ENCODE data around the gene SORCS2. TPM values are rescaled to one million over a fixed set of nuclear protein-coding genes. Genes with fewer than 3 reads are reported as not detected.

SORCS2 gene
- total and polyA plus RNA-seq, 2 of the 4 experiments (the other 2 are of a cell fraction), result 0.36 to 0.62 TPM

DNA sequence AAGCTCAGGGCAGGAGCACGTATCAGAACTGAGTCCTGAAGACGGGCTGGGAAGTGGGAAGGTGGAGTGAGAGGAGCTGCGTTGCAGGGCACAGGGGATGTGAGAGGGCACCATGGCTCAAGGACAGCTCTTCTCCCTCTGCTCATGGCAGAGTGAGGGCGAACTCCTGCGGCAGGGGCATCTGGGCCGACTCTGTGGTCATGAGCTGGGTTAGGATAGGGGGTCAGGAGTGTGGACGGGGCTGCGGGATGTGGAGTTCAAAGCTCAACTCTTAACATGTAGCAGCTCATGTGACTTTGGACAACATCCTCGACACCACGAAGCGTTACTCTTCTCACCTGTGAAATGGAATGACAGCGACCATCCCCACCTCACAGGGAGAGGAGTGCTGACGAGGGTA lies 19.4 kb upstream of the SORCS2 start:
- Histone ChIP-seq H3K4me1 (ENCODE audit: control insufficient read depth, insufficient read depth, low read length) (no peaks in the 10 kb centered on the region), H3K27ac (ENCODE audit: insufficient read depth, low read length) (no peak overlapping the region), H3K27me3 (ENCODE audit: control insufficient read depth, insufficient read depth, low read length) (peaks cover 32% of the 10 kb centered on the region), H3K79me1 (ENCODE audit: low read depth in 1 of 2, low read length in 2 of 2) (no peaks in the 10 kb centered on the region), H4K20me1 (ENCODE audit: insufficient read depth, low read length) (no peaks in the 10 kb centered on the region), H3K56ac (ENCODE audit: extremely low read depth, insufficient read depth, low read length) (no peak overlapping the region), H3K14ac (replicated peaks; ENCODE audit: low read depth, low read length) (no peak overlapping the region), H3K36me3 (ENCODE audit: control insufficient read depth, insufficient read depth, low read length) (no peaks in the 10 kb centered on the region), H2BK20ac (ENCODE audit: low read depth, low read length) (no peak overlapping the region), H2BK5ac (ENCODE audit: low read depth, low read length, poor library complexity, severe bottlenecking) (no peak overlapping the region), H3K23ac (ENCODE audit: low read depth, low read length) (no peak overlapping the region), H4K91ac (ENCODE audit: insufficient read depth, low read depth, low read length) (no peak overlapping the region), H4K8ac (ENCODE audit: low read depth in 2 of 2, low read length in 2 of 2) (no peak overlapping the region), H3K4me3 (ENCODE audit: insufficient read depth, low read depth, low read length) (no peak overlapping the region), H2AK5ac (ENCODE audit: low read depth, low read length) (no peak overlapping the region), H3K4me2 (ENCODE audit: low read depth, low read length) (no peak overlapping the region), H3K18ac (ENCODE audit: low read depth, low read length) (no peak overlapping the region), H2AK9ac (replicated peaks; ENCODE audit: low read depth, low read length, poor library complexity) (no peak overlapping the region), H4K5ac (ENCODE audit: low read depth, low read length) (no peak overlapping the region), H2BK15ac (ENCODE audit: low read depth, low read length) (no peak overlapping the region), H2BK120ac (ENCODE audit: low read depth, low read length) (no peak overlapping the region), H3K9ac (ENCODE audit: low read depth, low read length) (no peak overlapping the region), H2AFZ (replicated peaks; ENCODE audit: low read length, poor library complexity) (no peak overlapping the region), H3K4ac (ENCODE audit: low read depth, low read length) (no peak overlapping the region), H3K9me1 (ENCODE audit: insufficient read depth, low read length) (no peaks in the 10 kb centered on the region), H3K9me3 (ENCODE audit: control insufficient read depth, insufficient read depth, low read length) (no peaks in the 10 kb centered on the region)
- no TSS peak for BruUV-seq (replicated peaks)
- DNase-seq (no peak), ATAC-seq (ENCODE audit: low read depth) (no peak)
- dilution Hi-C loops (cut with HindIII; ENCODE audit: low sequenced_read_pairs, unreplicated experiment), result no loop called here
- intact Hi-C loops (cut with micrococcal nuclease), result no loop called here
- no CpG with 5 or more reads among the region's 13 CpGs for WGBS, 2 experiments (ENCODE audit: extremely low coverage in 2 of 2, insufficient read length in 1 of 2)
- POLR2A ChIA-PET (ENCODE audit: unreplicated experiment), result no interaction called here
- TF ChIP-seq FOS (IDR thresholded peaks at IDR 0.05; ENCODE audit: low read depth, low read length) (no peak), MXI1 (IDR thresholded peaks at IDR 0.05; ENCODE audit: borderline replicate concordance, low read depth, low read length) (no peak)
- TF ChIP-seq, protein P1, sequence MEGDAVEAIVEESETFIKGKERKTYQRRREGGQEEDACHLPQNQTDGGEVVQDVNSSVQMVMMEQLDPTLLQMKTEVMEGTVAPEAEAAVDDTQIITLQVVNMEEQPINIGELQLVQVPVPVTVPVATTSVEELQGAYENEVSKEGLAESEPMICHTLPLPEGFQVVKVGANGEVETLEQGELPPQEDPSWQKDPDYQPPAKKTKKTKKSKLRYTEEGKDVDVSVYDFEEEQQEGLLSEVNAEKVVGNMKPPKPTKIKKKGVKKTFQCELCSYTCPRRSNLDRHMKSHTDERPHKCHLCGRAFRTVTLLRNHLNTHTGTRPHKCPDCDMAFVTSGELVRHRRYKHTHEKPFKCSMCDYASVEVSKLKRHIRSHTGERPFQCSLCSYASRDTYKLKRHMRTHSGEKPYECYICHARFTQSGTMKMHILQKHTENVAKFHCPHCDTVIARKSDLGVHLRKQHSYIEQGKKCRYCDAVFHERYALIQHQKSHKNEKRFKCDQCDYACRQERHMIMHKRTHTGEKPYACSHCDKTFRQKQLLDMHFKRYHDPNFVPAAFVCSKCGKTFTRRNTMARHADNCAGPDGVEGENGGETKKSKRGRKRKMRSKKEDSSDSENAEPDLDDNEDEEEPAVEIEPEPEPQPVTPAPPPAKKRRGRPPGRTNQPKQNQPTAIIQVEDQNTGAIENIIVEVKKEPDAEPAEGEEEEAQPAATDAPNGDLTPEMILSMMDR (conservative IDR thresholded peaks at IDR 0.05; ENCODE audit: low read depth, low read length), result no peak
- in situ Hi-C loops (cut with MboI; ENCODE audit: low sequenced_read_pairs), result no loop called here
- CTCF ChIA-PET, result no interaction called here
